Right ventricle myocardium inferior (tissue), 1 donor: ENCODE measurements around the gene CD226. TPM values are rescaled to one million over a fixed set of nuclear protein-coding genes. Genes with fewer than 3 reads are reported as not detected.
"Not testable (repeated sequence)": the region's sequence is repeated elsewhere in the genome, so short reads cannot be mapped to it uniquely, and the experiment has no call there.

ENCODE experiments used
- ATAC-seq: fragments of 200-7000 bp; cut with Tn5 transposase; one replicate; pipeline ENCODE4 v1.9.1; 2020; ENCODE audit warnings: mild to moderate bottlenecking, moderate library complexity
- DNase-seq: peaks from one replicate; pipeline ENCODE4 v3.0.0; 2021; ENCODE audit errors: missing footprints
- intact Hi-C: fragments of 100-400 bp; cut with DNase I; formaldehyde crosslinking; loops from one replicate; pipeline ENCODE4 v1.11.0; 2022
- total RNA-seq: library from RNA; stranded (reverse); fragmentation: NEBNext Ultra II Directional; extraction: Animal tissue kit (Norgen Biotek cat#: 25700); gene quantifications from one replicate; pipeline ENCODE4 v1.2.1, GENCODE V29; 2021
- donor health status: DM: no; HTN: yes; CAD: no; lungs with severe emphysema.

Gene CD226
- total RNA-seq, 1 donor from 2014 or later, result 0.95 TPM

- no peak for ATAC-seq
- no peak for DNase-seq
- intact Hi-C loops, result no loop called here
Observed at GRCh38 chr18:69885355-69885754, 62.3 kb downstream of the CD226 start.

- ATAC-seq (no peak), DNase-seq (no peak)
- intact Hi-C loops, result no loop called here
Observed at GRCh38 chr18:69883781-69884180, 63.9 kb downstream of the CD226 start.

- intact Hi-C loops, result no loop called here
- DNase-seq (no peak), ATAC-seq (no peak)
Observed at GRCh38 chr18:69882965-69883668, 64.6 kb downstream of the CD226 start.

GRCh38 chr18:69880083-69880482 lies 67.6 kb downstream of the CD226 start:
- ATAC-seq (no peak), DNase-seq (no peak)
- intact Hi-C loops, result no loop called here

GRCh38 chr18:69879051-69879450 lies 68.6 kb downstream of the CD226 start:
- ATAC-seq, DNase-seq, intact Hi-C loops: not testable (repeated sequence)

- ATAC-seq (no peak), DNase-seq (no peak)
- intact Hi-C loops, result no loop called here
Observed at GRCh38 chr18:69878213-69878933, 69.3 kb downstream of the CD226 start.

GRCh38 chr18:69876490-69876889 lies 71.2 kb downstream of the CD226 start:
- no peak for DNase-seq
- intact Hi-C loops, result no loop called here

GRCh38 chr18:69874058-69874457 lies 73.6 kb downstream of the CD226 start:
- ATAC-seq (no peak), DNase-seq (no peak)
- intact Hi-C loops, result no loop called here

More at GRCh38 chr18:69876490-69876889, 71.2 kb downstream of the CD226 start:
- no peak for ATAC-seq

- no peak for ATAC-seq
- intact Hi-C loops, result no loop called here
- DNase-seq, result no peak
Observed at GRCh38 chr18:69872661-69873060, 75.0 kb downstream of the CD226 start.

- intact Hi-C loops, result no loop called here
- no peak for ATAC-seq
- no peak for DNase-seq
Observed at GRCh38 chr18:69871363-69871762, 76.3 kb downstream of the CD226 start.

GRCh38 chr18:69870736-69871135 lies 76.9 kb downstream of the CD226 start:
- intact Hi-C loops, result no loop called here
- no peak for ATAC-seq
- DNase-seq, result no peak

- no peak for DNase-seq
- no peak for ATAC-seq
- intact Hi-C loops, result no loop called here
Observed at GRCh38 chr18:69866212-69866611, 81.5 kb downstream of the CD226 start.

GRCh38 chr18:69865776-69866175 lies 81.9 kb downstream of the CD226 start:
- no peak for ATAC-seq
- no peak for DNase-seq
- intact Hi-C loops, result no loop called here

- DNase-seq, ATAC-seq, intact Hi-C loops: not testable (repeated sequence)
Observed at GRCh38 chr18:69864802-69865201, 82.9 kb downstream of the CD226 start.

- ATAC-seq (no peak), DNase-seq (no peak)
- intact Hi-C loops, result no loop called here
Observed at GRCh38 chr18:69858897-69859296, 88.8 kb downstream of the CD226 start.

- intact Hi-C loops, result no loop called here
- ATAC-seq (no peak), DNase-seq (no peak)
Observed at GRCh38 chr18:69854455-69854854, 93.2 kb downstream of the CD226 start.

GRCh38 chr18:69853051-69853450 lies 94.6 kb downstream of the CD226 start:
- no peak for ATAC-seq
- DNase-seq, result no peak
- intact Hi-C loops, result no loop called here

- intact Hi-C loops, result loop anchor here (5.0 kb wide), 1 partner anchor 226 kb away; no protein-coding TSS in a partner anchor
- DNase-seq (no peak), ATAC-seq (peak; percentile 46)
Observed at GRCh38 chr18:69845593-69846506, 101.8 kb downstream of the CD226 start.

GRCh38 chr18:69844656-69845055 lies 103.0 kb downstream of the CD226 start:
- ATAC-seq (no peak), DNase-seq (no peak)
- intact Hi-C loops, result loop anchor here (5.0 kb wide), 1 partner anchor 228 kb away; no protein-coding TSS in a partner anchor
